Activated gamma-delta T cell (primary cell): ENCODE results near the gene NAPB.

Experiments
- DNase-seq: peaks from one replicate; lab custom pipeline; 2025; lab: John Stamatoyannopoulos, UW

The NAPB gene

GRCh38 chr20:23404196-23404595 lies 17.1 kb downstream of the NAPB start:
- no peak for DNase-seq

- no peak for DNase-seq
Measured at GRCh38 chr20:23403751-23404150, 17.5 kb downstream of the NAPB start.

GRCh38 chr20:23401051-23401450 lies 20.2 kb downstream of the NAPB start:
- DNase-seq, result no peak

- DNase-seq, result no peak
Measured at GRCh38 chr20:23399568-23400241, 21.6 kb downstream of the NAPB start.

GRCh38 chr20:23397961-23398360 lies 23.3 kb downstream of the NAPB start:
- DNase-seq, result no peak

GRCh38 chr20:23396950-23397627 lies 24.2 kb downstream of the NAPB start:
- no peak for DNase-seq

- no peak for DNase-seq
Measured at GRCh38 chr20:23393996-23394775, 27.1 kb downstream of the NAPB start.

- no peak for DNase-seq
Measured at GRCh38 chr20:23391707-23392310, 29.5 kb downstream of the NAPB start.

- DNase-seq, result no peak
Measured at GRCh38 chr20:23390091-23390774, 31.1 kb downstream of the NAPB start.

GRCh38 chr20:23387118-23387443 lies 34.2 kb downstream of the NAPB start:
- DNase-seq, result no peak

- DNase-seq, result no peak
Measured at GRCh38 chr20:23386304-23387117, 34.8 kb downstream of the NAPB start.

- DNase-seq, result no peak
Measured at GRCh38 chr20:23381876-23382275, 39.4 kb downstream of the NAPB start.

GRCh38 chr20:23379772-23380171 lies 41.5 kb downstream of the NAPB start:
- DNase-seq, result no peak

- DNase-seq, result no peak
Measured at GRCh38 chr20:23375827-23376226, 45.5 kb downstream of the NAPB start.

- no peak for DNase-seq
Measured at GRCh38 chr20:23374441-23374840, 46.8 kb downstream of the NAPB start.

- no peak for DNase-seq
Measured at GRCh38 chr20:23371496-23371895, 49.8 kb downstream of the NAPB start.

GRCh38 chr20:23370873-23371272 lies 50.4 kb downstream of the NAPB start:
- no peak for DNase-seq

- no peak for DNase-seq
Measured at GRCh38 chr20:23370274-23370673, 51.0 kb downstream of the NAPB start.

GRCh38 chr20:23369072-23369823 lies 52.0 kb downstream of the NAPB start:
- DNase-seq, result no peak

- DNase-seq, result no peak
Measured at GRCh38 chr20:23368316-23369071, 52.8 kb downstream of the NAPB start.
